A673 (cell line): ENCODE data around the gene SLC26A3.

ENCODE experiments used
- EZH2 ChIP-seq: fragments of 200-600 bp; sonication (generic); IDR thresholded peaks from 2 replicates; pipeline ENCODE4 v1.6.1; 2017; ENCODE audit warnings: borderline replicate concordance, low read depth, mild to moderate bottlenecking, mixed read lengths, antibody characterized with exemption, low read length; ENCODE audit not compliant: poor library complexity, severe bottlenecking
- TF ChIP-seq, protein P1 (sequence below): fragments of 300-800, 200-600 bp; sonication (generic); conservative IDR thresholded peaks from 2 replicates; pipeline ENCODE4 v1.5.1; 2017; ENCODE audit warnings: low read depth, mild to moderate bottlenecking, antibody characterized with exemption, low read length, moderate library complexity, mixed read lengths

DNA sequence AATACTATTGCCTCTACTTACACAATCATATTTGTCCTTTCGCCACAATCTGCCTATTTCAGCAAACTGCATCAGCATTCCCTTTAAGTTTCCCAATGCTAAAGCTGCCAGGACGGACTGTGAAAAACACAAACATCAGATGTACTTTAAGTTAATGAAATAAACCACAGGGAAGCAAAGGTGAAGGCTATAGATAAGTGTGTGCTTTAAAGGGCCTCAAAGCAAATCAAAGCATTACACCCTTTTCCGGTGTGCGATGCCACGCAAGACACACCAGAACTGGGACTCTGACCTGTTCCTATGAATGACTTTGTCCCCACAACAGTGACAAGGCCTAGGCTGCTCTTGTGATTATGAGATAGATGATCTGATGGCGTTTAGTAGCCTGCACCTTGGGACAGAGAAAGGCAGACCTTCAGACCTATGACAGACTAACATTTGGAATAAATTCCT, 23.4 kb downstream of the SLC26A3 start:
- no peak for TF ChIP-seq EZH2
- TF ChIP-seq, protein P1, sequence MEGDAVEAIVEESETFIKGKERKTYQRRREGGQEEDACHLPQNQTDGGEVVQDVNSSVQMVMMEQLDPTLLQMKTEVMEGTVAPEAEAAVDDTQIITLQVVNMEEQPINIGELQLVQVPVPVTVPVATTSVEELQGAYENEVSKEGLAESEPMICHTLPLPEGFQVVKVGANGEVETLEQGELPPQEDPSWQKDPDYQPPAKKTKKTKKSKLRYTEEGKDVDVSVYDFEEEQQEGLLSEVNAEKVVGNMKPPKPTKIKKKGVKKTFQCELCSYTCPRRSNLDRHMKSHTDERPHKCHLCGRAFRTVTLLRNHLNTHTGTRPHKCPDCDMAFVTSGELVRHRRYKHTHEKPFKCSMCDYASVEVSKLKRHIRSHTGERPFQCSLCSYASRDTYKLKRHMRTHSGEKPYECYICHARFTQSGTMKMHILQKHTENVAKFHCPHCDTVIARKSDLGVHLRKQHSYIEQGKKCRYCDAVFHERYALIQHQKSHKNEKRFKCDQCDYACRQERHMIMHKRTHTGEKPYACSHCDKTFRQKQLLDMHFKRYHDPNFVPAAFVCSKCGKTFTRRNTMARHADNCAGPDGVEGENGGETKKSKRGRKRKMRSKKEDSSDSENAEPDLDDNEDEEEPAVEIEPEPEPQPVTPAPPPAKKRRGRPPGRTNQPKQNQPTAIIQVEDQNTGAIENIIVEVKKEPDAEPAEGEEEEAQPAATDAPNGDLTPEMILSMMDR: no peak
